ENCODE data around the gene NXT1.
A peak's percentile ranks its signal among the peaks of the same experiment; 100 is the strongest.
"Not testable (repeated sequence)": the region's sequence is repeated elsewhere in the genome, so short reads cannot be mapped to it uniquely, and the experiment has no call there.

The NXT1 gene

GRCh38 chr20:23331450-23332350 lies 18.9 kb upstream of the NXT1 start:
- DNase-seq, result no peak

DNA sequence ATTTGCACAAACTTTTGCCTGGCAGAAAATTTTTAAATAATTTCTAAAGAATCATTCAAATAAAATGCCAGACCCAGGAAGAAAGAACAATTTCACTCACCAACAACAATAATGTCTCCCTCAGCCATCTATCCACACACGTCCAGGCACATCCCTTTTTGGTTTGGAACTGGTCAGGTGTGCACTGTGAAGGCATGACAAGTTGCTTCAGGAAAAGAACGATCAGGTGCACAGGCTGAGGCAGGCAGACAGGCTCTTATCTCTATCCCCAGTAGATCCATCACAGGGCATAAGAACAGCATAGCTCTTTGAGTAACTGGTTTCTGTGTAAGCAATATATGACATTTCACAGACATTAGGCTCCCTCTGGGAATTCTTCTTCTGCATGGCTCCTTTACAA lies 18.1 kb upstream of the NXT1 start:
- no peak for DNase-seq

DNA sequence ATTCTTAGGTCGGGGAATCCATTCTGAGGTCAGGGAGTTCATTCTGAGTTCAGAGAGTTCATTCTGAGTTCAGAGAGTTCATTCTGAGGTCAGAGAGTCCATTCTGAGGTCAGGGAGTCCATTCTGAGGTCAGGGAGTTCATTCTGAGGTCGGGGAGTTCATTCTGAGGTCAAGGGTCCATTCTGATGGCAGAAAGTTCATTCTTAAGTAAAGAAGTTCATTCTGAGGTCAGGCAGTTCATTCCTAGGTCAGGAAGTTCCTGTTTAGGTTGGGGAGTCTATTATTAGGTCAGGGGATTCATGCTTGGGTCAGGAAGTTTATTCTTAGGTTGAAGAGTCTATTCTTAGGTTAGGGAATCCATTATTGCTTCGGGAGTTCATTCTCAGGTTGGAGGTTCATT lies 16.5 kb upstream of the NXT1 start:
- DNase-seq, result no peak

DNA sequence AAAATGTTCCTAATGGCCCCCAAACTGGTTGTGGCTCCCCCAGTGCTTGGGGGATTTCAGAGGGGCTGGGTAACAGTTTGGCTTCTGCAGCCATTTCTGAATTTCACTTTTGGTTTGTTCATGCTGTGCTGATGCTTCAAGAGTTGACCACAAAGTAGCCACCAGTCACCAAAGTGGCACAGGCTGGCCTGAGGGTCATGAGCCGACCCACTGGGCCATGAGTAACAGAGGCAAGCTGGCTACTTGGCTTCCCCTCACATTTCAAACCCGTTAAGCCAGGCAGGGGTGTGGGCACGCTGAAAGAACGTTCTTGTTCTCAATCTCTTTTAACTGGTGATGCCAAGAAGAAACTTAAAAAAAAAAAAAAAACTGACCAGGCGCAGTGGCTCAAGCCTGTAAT lies 15.1 kb upstream of the NXT1 start:
- no peak for DNase-seq

DNA sequence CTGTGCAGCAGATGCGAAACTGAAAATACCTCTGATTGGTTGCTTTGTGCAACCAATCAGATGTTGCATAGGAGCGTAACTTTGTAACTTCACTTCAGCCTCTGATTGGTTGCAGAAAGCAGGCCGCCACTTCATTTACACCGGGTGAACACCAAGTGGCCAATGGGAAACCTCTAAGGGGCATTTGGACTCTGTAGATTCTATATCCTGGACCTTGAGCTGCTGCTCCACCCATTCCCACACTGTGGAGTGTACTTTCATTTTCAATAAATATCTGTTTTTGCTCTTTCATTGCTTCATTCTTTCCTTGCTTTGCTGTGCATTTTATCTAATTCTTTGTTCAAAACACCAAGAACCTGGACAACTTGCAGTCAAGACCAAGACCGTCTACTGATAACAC lies 14.1 kb upstream of the NXT1 start:
- no peak for DNase-seq

DNA sequence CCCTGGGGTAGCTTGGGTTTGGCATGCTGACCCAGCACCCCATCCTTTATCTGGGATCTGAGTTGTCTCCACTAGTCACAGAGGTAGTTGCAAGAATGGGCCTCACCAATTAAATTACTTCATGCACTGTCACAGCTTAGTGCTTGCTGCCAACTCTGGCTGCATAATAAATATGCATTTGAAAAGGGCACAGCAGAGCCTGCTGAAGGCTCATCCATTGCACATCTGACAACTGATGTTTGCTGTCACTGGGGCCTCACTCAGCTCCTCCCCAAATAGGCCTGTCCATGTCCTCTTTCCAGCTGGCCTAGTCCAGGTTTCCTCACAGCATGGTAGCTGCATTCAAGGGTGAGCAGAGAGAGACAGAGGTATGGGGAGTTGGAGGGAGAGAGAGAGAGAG lies 13.3 kb upstream of the NXT1 start:
- no peak for DNase-seq

DNA sequence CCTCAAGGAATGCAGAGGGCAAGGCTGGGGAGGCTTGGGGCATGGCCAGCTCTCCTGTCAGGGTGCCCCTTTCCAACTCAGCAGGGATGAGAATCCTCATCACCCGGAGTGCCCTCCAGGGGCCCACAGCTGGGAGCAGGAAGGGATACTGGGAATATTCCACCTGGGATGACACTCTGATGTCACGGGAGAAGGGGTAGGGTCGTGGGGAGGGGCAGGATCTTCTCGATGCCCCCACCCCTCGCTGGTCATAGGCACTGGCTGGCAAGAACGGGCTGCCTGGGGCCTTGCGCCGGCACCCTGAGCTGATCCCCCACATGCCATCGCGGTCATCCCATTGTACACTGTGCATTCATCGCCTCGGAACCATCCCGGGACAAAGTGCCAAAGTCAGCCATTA lies 10.6 kb upstream of the NXT1 start:
- no peak for DNase-seq

DNA sequence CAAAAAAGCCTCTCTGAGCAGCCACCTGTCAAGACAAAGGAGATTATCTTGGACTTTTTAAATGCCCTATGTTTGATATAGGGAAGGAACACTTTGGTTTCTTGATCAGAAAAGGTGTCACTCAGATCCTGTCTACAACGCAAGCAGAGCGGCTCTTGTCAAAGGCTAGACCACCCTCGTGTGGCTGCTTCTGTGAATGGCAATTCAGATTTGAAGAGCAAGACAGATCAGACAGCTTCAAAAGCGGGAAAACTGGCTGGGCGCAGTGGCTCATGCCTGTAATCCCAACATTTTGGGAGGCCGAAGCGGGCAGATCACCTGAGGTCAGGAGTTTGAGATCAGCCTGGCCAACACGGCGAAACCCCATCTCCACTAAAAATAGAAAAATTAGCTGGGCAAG lies 10.1 kb upstream of the NXT1 start:
- DNase-seq, result no peak

DNA sequence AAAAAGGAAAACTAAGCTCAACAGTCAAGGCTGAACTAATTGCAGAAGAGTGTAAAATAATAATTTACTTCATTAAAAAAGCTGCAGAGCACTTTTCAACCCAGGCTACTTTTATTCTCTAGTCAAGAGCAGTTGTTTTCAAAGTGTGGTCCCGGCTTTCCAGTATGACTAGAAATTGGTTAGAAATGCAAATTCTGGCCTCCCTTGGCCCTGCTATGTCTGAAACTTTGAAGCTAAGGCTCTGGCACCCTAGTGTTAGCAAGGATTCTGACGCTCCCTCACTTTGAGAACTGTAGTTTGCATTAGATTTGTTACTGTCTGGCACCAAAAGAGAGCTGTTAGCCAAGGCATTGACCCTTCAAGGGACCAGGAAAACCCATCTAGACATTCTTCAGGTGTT lies 9.5 kb upstream of the NXT1 start:
- no peak for DNase-seq

DNA sequence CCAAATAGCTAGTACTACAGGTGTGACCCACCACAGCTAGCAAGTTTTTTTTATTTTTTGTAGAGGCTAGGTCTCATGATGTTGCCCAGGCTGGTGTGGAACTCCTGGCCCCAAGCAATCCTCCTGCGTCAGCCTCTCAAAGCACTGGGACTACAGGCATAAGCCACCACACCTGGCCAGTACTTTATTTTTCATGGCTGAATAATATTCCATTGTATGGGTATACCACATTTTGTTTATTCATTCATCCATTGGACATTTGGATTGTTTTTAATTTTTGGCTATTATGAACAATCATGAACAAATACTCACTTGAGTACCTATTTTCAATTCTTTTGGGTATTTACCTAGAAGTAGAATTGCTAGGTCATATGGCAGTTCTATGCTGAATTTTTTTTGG lies 7.0 kb upstream of the NXT1 start:
- DNase-seq, result no peak

DNA sequence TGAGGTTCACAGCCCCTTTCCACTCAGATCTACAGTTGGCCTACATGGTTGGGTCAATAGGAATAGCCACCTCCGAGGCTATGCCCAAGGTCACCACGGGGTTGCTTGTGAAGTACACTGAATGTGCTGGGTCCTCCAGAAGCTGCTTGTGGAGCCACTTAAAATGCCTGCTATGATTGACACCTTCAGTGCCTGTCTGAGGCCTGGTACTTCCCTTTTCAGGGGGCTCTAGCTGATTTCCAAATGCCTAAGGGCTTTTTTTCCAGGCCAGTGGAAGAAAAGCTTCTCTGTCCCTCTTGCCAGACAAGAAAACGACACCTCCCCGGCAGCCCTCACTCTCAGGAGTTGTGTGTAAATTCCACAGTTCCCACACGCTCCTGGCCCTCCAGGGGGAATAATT lies 6.3 kb upstream of the NXT1 start:
- no peak for DNase-seq

DNA sequence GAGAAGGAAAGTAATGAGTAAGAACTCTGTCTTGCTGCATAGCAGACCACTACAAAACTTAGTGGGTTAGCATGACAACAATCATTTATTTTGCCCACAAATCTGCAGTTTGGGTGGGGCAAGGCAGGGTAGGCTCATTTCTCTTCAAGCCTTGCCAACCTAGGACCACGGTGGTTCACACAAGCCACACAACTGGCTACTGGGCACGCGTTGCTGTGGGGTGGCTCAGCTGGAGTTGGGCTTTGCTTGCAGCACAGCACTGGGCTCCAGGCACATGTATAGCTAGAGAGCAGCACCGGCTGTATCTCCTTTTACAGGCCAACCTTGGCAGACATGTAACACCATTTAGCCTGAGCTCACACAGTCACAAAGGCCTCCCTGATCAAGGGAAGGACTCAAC lies 4.6 kb upstream of the NXT1 start:
- no peak for DNase-seq

- DNase-seq, result no peak
These were observed 2.8 kb upstream of the NXT1 start for GRCh38 chr20:23347791-23348190.

DNA sequence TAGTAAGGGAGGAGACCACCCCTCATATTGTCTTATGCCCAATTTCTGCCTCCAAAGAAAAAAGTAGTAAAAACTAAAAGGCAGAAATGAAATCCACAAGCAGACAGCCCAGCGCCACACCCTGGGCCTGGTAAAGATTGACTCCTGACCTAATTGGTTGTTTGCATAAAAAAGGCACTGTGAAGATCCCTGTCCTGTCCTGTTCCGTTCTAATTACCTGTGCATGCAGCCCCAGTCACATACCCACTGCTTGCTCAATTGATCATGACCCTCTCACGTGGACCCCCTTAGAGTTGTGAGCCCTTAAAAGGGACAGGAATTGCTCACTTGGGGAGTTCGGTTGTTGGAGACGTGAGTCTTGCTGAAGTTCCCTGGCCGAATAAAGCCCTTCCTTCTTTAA lies 2.1 kb upstream of the NXT1 start:
- not testable (repeated sequence) for DNase-seq

GRCh38 chr20:23349338-23350195 lies 1.0 kb upstream of the NXT1 start:
- peak; percentile 90 for DNase-seq

DNA sequence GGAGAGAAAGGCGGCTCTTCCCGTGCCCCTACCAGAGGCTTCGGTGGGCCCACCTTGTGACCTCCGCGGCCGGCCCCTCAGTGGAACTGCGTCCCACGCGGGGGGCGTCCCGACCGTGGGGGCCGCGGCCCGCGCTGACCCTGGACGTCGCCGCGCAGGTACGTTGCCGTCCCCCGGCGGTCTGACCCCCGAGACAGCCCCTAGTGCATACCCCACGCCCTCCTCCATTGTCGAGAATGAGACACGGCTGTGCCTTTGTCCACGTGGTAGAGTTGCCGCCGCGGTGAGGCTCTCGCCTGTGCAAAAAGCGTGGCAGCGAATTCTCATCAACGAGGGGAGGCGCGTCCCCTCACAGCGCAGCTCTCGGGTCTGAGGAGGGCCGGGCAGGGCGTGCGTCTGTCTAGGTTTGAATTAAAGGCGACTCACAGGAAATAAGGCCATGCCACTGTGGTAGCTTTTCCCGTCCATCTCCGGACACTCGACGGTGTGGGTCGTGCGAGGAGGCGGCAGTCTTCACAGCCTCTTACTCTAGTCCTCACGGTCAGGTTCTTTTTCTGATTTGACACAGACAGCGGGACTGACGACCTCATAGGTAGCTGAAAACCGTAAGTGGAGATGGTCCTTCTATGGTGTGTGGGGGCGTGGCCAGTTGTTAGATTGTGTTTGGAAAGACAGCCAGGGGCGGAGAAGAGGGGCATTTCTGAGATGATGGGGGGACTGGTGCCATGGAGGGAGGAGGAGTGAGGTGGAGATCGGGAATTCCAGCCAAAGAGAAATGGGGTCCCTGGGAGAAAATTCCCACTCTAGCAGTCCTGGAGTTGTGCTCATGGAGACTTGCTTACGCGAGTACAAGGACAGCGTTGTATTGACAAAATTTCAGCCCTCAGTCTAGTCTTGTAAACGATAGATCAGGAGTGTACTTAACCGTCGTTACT lies 580 bp downstream of the NXT1 start:
- peak; percentile 14 for DNase-seq

DNA sequence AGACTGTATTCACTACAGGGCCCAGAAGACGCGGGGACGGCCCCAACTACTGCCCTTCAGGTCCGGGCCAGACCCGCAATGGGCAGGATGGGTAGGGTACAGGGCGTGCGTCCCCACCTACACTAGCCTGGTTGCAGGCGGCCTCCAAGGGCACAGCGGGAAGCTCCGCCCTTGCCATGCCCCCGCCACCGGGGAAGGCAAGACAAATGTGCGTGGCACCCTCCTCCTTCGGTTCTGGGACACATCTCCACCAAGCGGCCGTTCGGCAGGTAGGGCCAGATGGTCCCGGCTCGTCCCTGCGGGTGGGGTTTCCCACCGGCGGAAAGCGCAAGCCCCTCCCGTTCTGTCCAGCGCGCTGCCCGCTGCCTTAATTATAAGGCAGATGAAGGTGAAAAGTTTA lies 5.6 kb downstream of the NXT1 start:
- DNase-seq, result no peak

DNA sequence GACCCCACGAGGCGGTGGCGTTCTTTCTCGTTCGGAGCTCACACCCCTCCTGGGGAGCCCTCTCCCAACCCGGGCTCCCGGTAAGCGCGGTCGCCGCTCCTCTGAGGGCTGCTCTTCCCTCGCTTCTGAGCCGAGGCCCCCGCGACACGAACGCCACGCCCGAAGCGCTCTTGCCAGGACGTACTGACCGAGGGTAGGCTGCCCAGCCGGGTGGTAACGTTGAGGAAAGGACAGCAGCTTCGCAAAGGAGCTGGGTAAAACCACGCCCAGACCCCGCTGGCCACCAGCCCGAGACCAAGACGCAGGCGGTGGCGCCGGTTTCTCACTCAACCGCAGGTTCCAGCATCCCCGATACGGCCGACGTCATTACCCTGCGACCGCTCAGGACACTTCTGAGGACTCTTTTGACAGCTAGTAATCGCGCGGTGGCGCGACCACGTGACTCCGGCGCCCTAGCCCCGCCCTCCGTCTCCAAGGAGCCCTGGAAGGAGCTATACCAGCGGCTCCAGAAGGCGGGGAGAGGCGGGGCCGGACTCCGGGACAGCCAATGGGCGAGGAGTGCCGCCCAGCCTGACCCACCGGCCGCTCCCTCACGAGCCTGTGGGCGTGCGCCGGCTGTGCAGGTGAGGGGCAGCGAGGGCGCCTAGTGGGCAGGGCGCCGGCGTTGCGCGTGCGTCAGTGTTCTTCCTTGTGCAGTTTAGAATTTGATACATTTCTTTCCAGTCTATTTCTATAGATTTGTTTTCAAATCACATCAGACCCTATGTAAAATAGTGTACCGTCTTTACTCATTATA lies 7.4 kb downstream of the NXT1 start:
- peak; percentile 98 for DNase-seq

- DNase-seq, result no peak
These were observed 7.9 kb downstream of the NXT1 start for GRCh38 chr20:23358563-23358906.

DNA sequence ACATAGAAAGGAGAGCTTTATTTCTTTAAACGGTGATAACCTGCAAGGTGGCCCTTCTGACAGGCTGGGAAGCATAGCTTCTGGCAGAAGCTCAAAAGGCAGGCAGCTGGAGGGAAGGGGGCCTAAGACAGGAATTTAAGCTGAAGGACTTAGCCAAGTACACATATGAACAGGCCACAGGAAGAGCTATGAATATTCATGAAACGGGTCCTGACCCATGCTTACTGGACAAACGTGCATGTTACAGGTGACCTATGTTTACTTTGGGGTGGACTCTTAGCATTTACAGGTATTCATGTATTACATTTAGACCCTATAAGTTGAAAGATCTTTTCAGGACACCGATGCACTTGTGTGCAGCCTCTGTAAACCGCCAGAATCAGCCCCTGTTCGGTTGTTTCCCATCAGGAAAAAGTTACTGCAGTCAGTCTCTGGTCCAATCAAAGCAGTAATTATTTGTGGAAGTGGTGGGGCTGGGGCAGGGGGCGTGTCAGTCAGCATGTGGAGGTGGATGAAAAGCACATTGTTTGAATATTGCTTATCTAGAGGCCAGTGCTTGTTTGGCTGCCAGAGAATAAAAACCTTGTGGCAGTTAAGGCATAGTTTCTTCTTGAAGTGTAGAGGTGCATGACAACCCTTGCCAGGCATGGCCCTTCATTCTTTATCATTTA lies 8.5 kb downstream of the NXT1 start:
- DNase-seq, result no peak

- no peak for DNase-seq
These were observed 9.9 kb downstream of the NXT1 start for GRCh38 chr20:23360531-23360930.

- no peak for DNase-seq
These were observed 10.5 kb downstream of the NXT1 start for GRCh38 chr20:23361119-23361475.
